ENCODE results near the gene KLHL2.

GRCh38 chr4:165368567-165368966 is 161.2 kb downstream of the KLHL2 start:
- TF ChIP-seq CTCF (IDR thresholded peaks at IDR 0.05) (no peak), POLR2A (IDR thresholded peaks at IDR 0.05) (no peak)
